Vagina (tissue), 2 donors: ENCODE data around the gene KCNN3.

Source experiments
- POLR2AphosphoS5 ChIP-seq, 2 donors: sonication (generic); formaldehyde crosslinking; IDR thresholded peaks; one replicate each; pipeline ENCODE4 v1.9.0; 2017; ENCODE audit warnings: antibody characterized with exemption in 2 of 2, mild to moderate bottlenecking in 2 of 2, low read depth in 1 of 2; ENCODE audit not compliant: insufficient read depth in 1 of 2
- TF ChIP-seq, protein P1 (sequence below), 3 experiments: fragments of 450-650 bp in 2 of 3; fragments of 200-600 bp in 1 of 3; sonication (generic) in 1 of 3; IDR thresholded peaks; one replicate each; pipeline ENCODE4 v1.5.1; 2017 to 2019; ENCODE audit warnings: antibody characterized with exemption in 3 of 3, mild to moderate bottlenecking in 2 of 3, moderate library complexity in 2 of 3

DNA sequence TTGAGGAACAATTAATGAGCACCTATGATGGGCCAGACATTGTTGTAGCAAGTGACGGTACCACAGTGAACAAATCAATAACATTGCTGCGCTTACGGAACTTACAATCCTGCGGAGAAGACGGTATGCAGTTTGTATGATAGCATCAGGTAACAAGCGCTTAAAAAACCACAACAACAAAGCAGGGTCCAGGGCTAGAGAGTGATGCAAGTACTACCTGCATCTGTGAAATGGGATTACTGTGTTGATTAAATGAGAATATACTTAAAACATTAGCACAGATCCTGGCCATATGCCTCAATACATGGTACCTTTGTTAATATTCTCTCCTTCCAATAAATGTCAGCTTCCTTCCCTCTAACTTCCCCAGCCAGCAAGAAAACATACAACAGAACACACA lies 151.5 kb downstream of the KCNN3 start:
- TF ChIP-seq, protein P1, sequence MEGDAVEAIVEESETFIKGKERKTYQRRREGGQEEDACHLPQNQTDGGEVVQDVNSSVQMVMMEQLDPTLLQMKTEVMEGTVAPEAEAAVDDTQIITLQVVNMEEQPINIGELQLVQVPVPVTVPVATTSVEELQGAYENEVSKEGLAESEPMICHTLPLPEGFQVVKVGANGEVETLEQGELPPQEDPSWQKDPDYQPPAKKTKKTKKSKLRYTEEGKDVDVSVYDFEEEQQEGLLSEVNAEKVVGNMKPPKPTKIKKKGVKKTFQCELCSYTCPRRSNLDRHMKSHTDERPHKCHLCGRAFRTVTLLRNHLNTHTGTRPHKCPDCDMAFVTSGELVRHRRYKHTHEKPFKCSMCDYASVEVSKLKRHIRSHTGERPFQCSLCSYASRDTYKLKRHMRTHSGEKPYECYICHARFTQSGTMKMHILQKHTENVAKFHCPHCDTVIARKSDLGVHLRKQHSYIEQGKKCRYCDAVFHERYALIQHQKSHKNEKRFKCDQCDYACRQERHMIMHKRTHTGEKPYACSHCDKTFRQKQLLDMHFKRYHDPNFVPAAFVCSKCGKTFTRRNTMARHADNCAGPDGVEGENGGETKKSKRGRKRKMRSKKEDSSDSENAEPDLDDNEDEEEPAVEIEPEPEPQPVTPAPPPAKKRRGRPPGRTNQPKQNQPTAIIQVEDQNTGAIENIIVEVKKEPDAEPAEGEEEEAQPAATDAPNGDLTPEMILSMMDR (IDR thresholded peaks at IDR 0.05) = no peak
- no peak for TF ChIP-seq POLR2AphosphoS5 (IDR thresholded peaks at IDR 0.05; ENCODE audit: insufficient read depth in 1 of 2, low read depth in 1 of 2)
